NB4 (cell line): ENCODE measurements around the gene MIA.

ENCODE experiments used
- CTCF ChIP-seq: IDR thresholded peaks from one replicate; pipeline ENCODE4 v1.5.1; 2012; ENCODE audit warnings: low read depth, low read length
- MAX ChIP-seq: IDR thresholded peaks from 2 replicates; pipeline ENCODE4 v1.6.1; 2011; ENCODE audit warnings: low read depth, low read length
- MYC ChIP-seq: IDR thresholded peaks from 2 replicates; pipeline ENCODE4 v1.6.1; 2011; ENCODE audit warnings: low read depth, low read length
- POLR2A ChIP-seq: IDR thresholded peaks from 2 replicates; pipeline ENCODE4 v1.6.1; 2011; ENCODE audit warnings: mild to moderate bottlenecking; ENCODE audit not compliant: insufficient read length; ENCODE audit errors: extremely low read depth

GRCh38 chr19:40776932-40777644, 1.8 kb downstream of the MIA start:
- TF ChIP-seq CTCF: no peak
- TF ChIP-seq MAX: no peak
- TF ChIP-seq POLR2A: no peak
- TF ChIP-seq MYC: no peak
